OCI-M2 (cell line): ENCODE data around the gene ENO2.
A peak's percentile ranks its signal among the peaks of the same experiment; 100 is the strongest.
"Not testable (repeated sequence)": the region's sequence is repeated elsewhere in the genome, so short reads cannot be mapped to it uniquely, and the experiment has no call there.

ENCODE experiments used
- DNase-seq: peaks from one replicate; lab custom pipeline; 2025; ENCODE audit not compliant: unreplicated experiment; lab: John Stamatoyannopoulos, UW

ENO2 gene

GRCh38 chr12:6886206-6886999 is 28.0 kb upstream of the ENO2 start:
- not testable (repeated sequence) for DNase-seq

GRCh38 chr12:6887460-6887859 is 26.9 kb upstream of the ENO2 start:
- DNase-seq = no peak

- DNase-seq = no peak
Measured at GRCh38 chr12:6888360-6888759, 26.0 kb upstream of the ENO2 start.

GRCh38 chr12:6888794-6889193 is 25.6 kb upstream of the ENO2 start:
- DNase-seq = not testable (repeated sequence)

- DNase-seq = not testable (repeated sequence)
Measured at GRCh38 chr12:6889775-6890573, 24.4 kb upstream of the ENO2 start.

GRCh38 chr12:6890789-6891645 is 23.4 kb upstream of the ENO2 start:
- DNase-seq = peak; percentile 51

- no peak for DNase-seq
Measured at GRCh38 chr12:6891646-6892001, 22.8 kb upstream of the ENO2 start.

GRCh38 chr12:6892683-6893082 is 21.7 kb upstream of the ENO2 start:
- DNase-seq = not testable (repeated sequence)

- DNase-seq = no peak
Measured at GRCh38 chr12:6894321-6894720, 20.1 kb upstream of the ENO2 start.

GRCh38 chr12:6896846-6897435 is 17.4 kb upstream of the ENO2 start:
- DNase-seq = no peak

GRCh38 chr12:6899427-6899826 is 15.0 kb upstream of the ENO2 start:
- no peak for DNase-seq

GRCh38 chr12:6899837-6900519 is 14.4 kb upstream of the ENO2 start:
- no peak for DNase-seq

- DNase-seq = no peak
Measured at GRCh38 chr12:6902448-6902847, 11.9 kb upstream of the ENO2 start.

GRCh38 chr12:6903722-6904121 is 10.7 kb upstream of the ENO2 start:
- DNase-seq = no peak

- peak; percentile 90 for DNase-seq
Measured at GRCh38 chr12:6904280-6905276, 9.8 kb upstream of the ENO2 start, which contains the start of gene LRRC23. TSS of gene LRRC23 (plus strand) at chr12:6904822. CDS start at chr12:6905634, 812 bp downstream.

- no peak for DNase-seq
Measured at GRCh38 chr12:6905414-6906040, 8.9 kb upstream of the ENO2 start.

- DNase-seq = not testable (repeated sequence)
Measured at GRCh38 chr12:6908141-6908540, 6.2 kb upstream of the ENO2 start.

GRCh38 chr12:6909421-6910145 is 4.8 kb upstream of the ENO2 start:
- DNase-seq = no peak
